H1 (cell line): Measurements from ENCODE around the gene PRKAR1B. TPM values are rescaled to one million over a fixed set of nuclear protein-coding genes. Genes with fewer than 3 reads are reported as not detected.

Experiments
- CTCF ChIA-PET: fragments of 300-600 bp; sonication (Branson Sonifier 250); formaldehyde crosslinking; loops from one replicate; lab custom pipeline; 2021; ENCODE audit not compliant: partially characterized antibody; lab: Charles Lee
- POLR2A ChIA-PET: fragments of 300-600 bp; sonication (Branson Sonifier 250); formaldehyde crosslinking; loops from one replicate; lab custom pipeline; 2021; ENCODE audit warnings: inconsistent platforms; ENCODE audit not compliant: partially characterized antibody; lab: Charles Lee
- DNase-seq, 2 experiments: peaks; one replicate each; pipeline versions ENCODE4 v3.0.0 to v3.0.0-alpha.2; 2010 to 2022; ENCODE audit warnings: low spot score in 2 of 2, low read depth in 1 of 2, mixed read lengths in 1 of 2
- FAIRE-seq: peaks from 2 replicates; lab custom pipeline; 2011; peaks lifted over from hg19 to GRCh38; lab: Jason Lieb, UNC
- H2AFZ ChIP-seq: 2 replicates; pipeline ENCODE4 v1.8.1; 2012; ENCODE audit warnings: low read length, inconsistent platforms
- H2AK5ac ChIP-seq: 2 replicates; pipeline ENCODE4 v1.6.1; 2013; ENCODE audit warnings: low read depth, low read length
- H2BK120ac ChIP-seq: replicated peaks from 2 replicates; pipeline ENCODE3; 2013; ENCODE audit warnings: low read depth, low read length, inconsistent platforms
- H2BK12ac ChIP-seq: 2 replicates; pipeline ENCODE4 v1.6.1; 2013; ENCODE audit warnings: low read depth, low read length
- H2BK15ac ChIP-seq: 2 replicates; pipeline ENCODE4 v1.6.1; 2013; ENCODE audit warnings: low read length
- H2BK20ac ChIP-seq: 2 replicates; pipeline ENCODE4 v1.6.1; 2013; ENCODE audit warnings: low read length
- H2BK5ac ChIP-seq: 2 replicates; pipeline ENCODE4 v1.6.1; 2013; ENCODE audit warnings: low read depth, low read length
- H3K14ac ChIP-seq: 2 replicates; pipeline ENCODE4 v1.6.1; 2013; ENCODE audit warnings: inconsistent platforms; ENCODE audit not compliant: insufficient read length
- H3K18ac ChIP-seq: 2 replicates; pipeline ENCODE4 v1.6.1; 2013; ENCODE audit warnings: low read length; ENCODE audit errors: extremely low read depth
- H3K23ac ChIP-seq: 2 replicates; pipeline ENCODE4 v1.6.1; 2013; ENCODE audit warnings: inconsistent platforms; ENCODE audit not compliant: insufficient read length
- H3K23me2 ChIP-seq: 2 replicates; pipeline ENCODE4 v1.6.1; 2013; ENCODE audit warnings: low read depth, low read length
- H3K27ac ChIP-seq: 2 replicates; pipeline ENCODE4 v1.6.1; 2011; ENCODE audit warnings: low read depth, low read length, inconsistent platforms
- H3K27me3 ChIP-seq, 4 experiments: replicated peaks in 1 of 4; 1 replicate in 1 of 4; 2 replicates in 3 of 4; pipeline versions ENCODE4 v1.6.1 to v1.8.1; 2011 to 2013; ENCODE audit warnings: low read length in 3 of 4, mild to moderate bottlenecking in 3 of 4, inconsistent platforms in 2 of 4, mixed read lengths in 2 of 4, moderate library complexity in 1 of 4; ENCODE audit not compliant: control insufficient read depth in 3 of 4, insufficient read depth in 3 of 4; ENCODE audit errors: extremely low read depth in 1 of 4
- H3K36me3 ChIP-seq, 4 experiments: 2 replicates each; pipeline versions ENCODE4 v1.6.1 to v1.8.1; 2011 to 2013; ENCODE audit warnings: mild to moderate bottlenecking in 4 of 4, low read length in 3 of 4, moderate library complexity in 2 of 4, control low read depth in 1 of 4, inconsistent platforms in 1 of 4; ENCODE audit not compliant: insufficient read depth in 4 of 4, control insufficient read depth in 2 of 4
- H3K4ac ChIP-seq: replicated peaks from 2 replicates; pipeline ENCODE3; 2013; ENCODE audit warnings: low read length, low read depth, mixed read lengths, inconsistent platforms; ENCODE audit not compliant: insufficient read length
- H3K4me1 ChIP-seq, 4 experiments: replicated peaks in 1 of 4; 1 replicate in 1 of 4; 2 replicates in 3 of 4; pipeline versions ENCODE4 v1.6.1 to v1.8.1; 2011 to 2013; ENCODE audit warnings: low read length in 3 of 4, inconsistent platforms in 2 of 4, mixed read lengths in 1 of 4; ENCODE audit not compliant: insufficient read depth in 4 of 4, control insufficient read depth in 3 of 4
- H3K4me2 ChIP-seq, 2 experiments: 2 replicates each; pipeline versions ENCODE4 v1.6.1 to v1.8.1; 2011 to 2013; ENCODE audit warnings: low read depth in 2 of 2, low read length in 2 of 2, control low read depth in 1 of 2, inconsistent platforms in 1 of 2, mild to moderate bottlenecking in 1 of 2; ENCODE audit not compliant: insufficient read depth in 1 of 2
- H3K4me3 ChIP-seq, 4 experiments: fragments of 200-600, 300-600 bp in 1 of 4; sonication (generic), shearing (Covaris generic), sonication (Bioruptor Twin) in 1 of 4; 2 replicates each; pipeline versions ENCODE4 v1.5.1 to v1.8.1; 2011 to 2016; ENCODE audit warnings: low read length in 4 of 4, low read depth in 3 of 4, control low read depth in 2 of 4, inconsistent platforms in 2 of 4, mild to moderate bottlenecking in 2 of 4, mixed read lengths in 1 of 4, moderate library complexity in 1 of 4; ENCODE audit not compliant: insufficient read depth in 2 of 4; ENCODE audit errors: extremely low read depth in 1 of 4
- H3K56ac ChIP-seq: replicated peaks from 2 replicates; pipeline ENCODE3; 2013; ENCODE audit warnings: low read depth, mild to moderate bottlenecking, mixed read lengths, low read length, inconsistent platforms; ENCODE audit not compliant: insufficient read length
- H3K79me1 ChIP-seq: 2 replicates; pipeline ENCODE4 v1.6.1; 2013; ENCODE audit warnings: low read depth, low read length, control low read depth
- H3K79me2 ChIP-seq, 2 experiments: 2 replicates each; pipeline versions ENCODE4 v1.6.1 to v1.8.1; 2012 to 2013; ENCODE audit warnings: low read length in 2 of 2, mild to moderate bottlenecking in 2 of 2, inconsistent platforms in 1 of 2; ENCODE audit not compliant: insufficient read depth in 2 of 2, control insufficient read depth in 1 of 2
- H3K9ac ChIP-seq, 4 experiments: replicated peaks in 1 of 4; 1 replicate in 1 of 4; 2 replicates in 3 of 4; pipeline versions ENCODE4 v1.6.1 to v1.8.1; 2011 to 2013; ENCODE audit warnings: low read depth in 3 of 4, low read length in 3 of 4, control low read depth in 2 of 4, mild to moderate bottlenecking in 2 of 4, moderate library complexity in 2 of 4, inconsistent platforms in 1 of 4; ENCODE audit errors: extremely low read depth in 1 of 4
- H3K9me3 ChIP-seq, 2 experiments: 2 replicates each; pipeline versions ENCODE4 v1.6.1 to v1.8.1; 2012 to 2013; ENCODE audit warnings: mild to moderate bottlenecking in 2 of 2, moderate library complexity in 2 of 2, control low read depth in 1 of 2, inconsistent platforms in 1 of 2, low read depth in 1 of 2, low read length in 1 of 2, mixed read lengths in 1 of 2; ENCODE audit not compliant: insufficient read depth in 2 of 2
- H4K20me1 ChIP-seq, 2 experiments: replicated peaks in 1 of 2; 2 replicates each; pipeline versions ENCODE3 to v1.8.1; 2011 to 2013; ENCODE audit warnings: inconsistent platforms in 2 of 2, low read length in 2 of 2, mild to moderate bottlenecking in 1 of 2; ENCODE audit not compliant: insufficient read depth in 2 of 2, control insufficient read depth in 1 of 2
- H4K5ac ChIP-seq: 2 replicates; pipeline ENCODE4 v1.6.1; 2013; ENCODE audit warnings: low read length, low read depth, mixed read lengths, inconsistent platforms; ENCODE audit not compliant: insufficient read length
- H4K8ac ChIP-seq: 2 replicates; pipeline ENCODE4 v1.8.0; 2013; ENCODE audit warnings: mild to moderate bottlenecking, moderate library complexity, low read length, inconsistent platforms; ENCODE audit not compliant: insufficient read depth; ENCODE audit errors: extremely low read depth
- H4K91ac ChIP-seq: replicated peaks from 2 replicates; pipeline ENCODE3; 2013; ENCODE audit warnings: low read length, mixed read lengths, inconsistent platforms; ENCODE audit not compliant: insufficient read length
- CEBPB ChIP-seq: IDR thresholded peaks from 2 replicates; pipeline ENCODE4 v1.6.1; 2012; ENCODE audit warnings: low read depth, low read length
- NANOG ChIP-seq: IDR thresholded peaks from 2 replicates; pipeline ENCODE4 v1.6.1; 2011; ENCODE audit warnings: low read length, low read depth, mild to moderate bottlenecking, inconsistent platforms; ENCODE audit not compliant: insufficient read depth, poor library complexity, severe bottlenecking
- SIN3A ChIP-seq, 2 experiments: IDR thresholded peaks in 1 of 2; conservative IDR thresholded peaks in 1 of 2; 2 replicates each; pipeline ENCODE4 v1.6.1; 2011 to 2012; ENCODE audit warnings: low read length in 2 of 2, improper control_type of control experiment in 1 of 2, low read depth in 1 of 2, mild to moderate bottlenecking in 1 of 2
- SIX5 ChIP-seq: IDR thresholded peaks from 2 replicates; pipeline ENCODE4 v1.6.1; 2011; ENCODE audit warnings: mild to moderate bottlenecking, low read depth, low read length
- TAF7 ChIP-seq: optimal IDR thresholded peaks from 2 replicates; pipeline ENCODE3; 2011; ENCODE audit warnings: low read depth, mild to moderate bottlenecking, inconsistent platforms, low read length, moderate library complexity, borderline replicate concordance
- WGBS, 2 experiments: shearing (Covaris generic) in 1 of 2; methylation state at CpG; one replicate each; pipeline versions ENCODE4 v1.1.6 to v1.1.7; 2013 to 2015; ENCODE audit warnings: low lambda C conversion rate in 2 of 2, mixed read lengths in 2 of 2, inconsistent platforms in 1 of 2, low coverage in 1 of 2, missing lambda C conversion rate in 1 of 2; ENCODE audit not compliant: insufficient replicate concordance in 2 of 2, insufficient coverage in 1 of 2, insufficient read length in 1 of 2; ENCODE audit errors: extremely low coverage in 1 of 2, missing lambda C conversion rate in 1 of 2; 5-methylcytosine and 5-hydroxymethylcytosine counted together
- polyA plus RNA-seq, 7 experiments: library from polyadenylated mRNA; depleted of rRNA in 3 of 7; stranded (reverse) in 5 of 7; unstranded in 2 of 7; fragments of >200 nt in 5 of 7; fragments of 200-250 nt in 2 of 7; gene quantifications; 1 replicate in 5 of 7; 2 replicates in 1 of 7; 4 replicates in 1 of 7; pipeline versions ENCODE4 v1.2.1 to v1.2.3, GENCODE V29; 2011 to 2013; ENCODE audit warnings: missing spikeins in 2 of 7, mixed read lengths in 2 of 7
- total RNA-seq: library from RNA; stranded (reverse); fragmentation: NEBNext Ultra II Directional; extraction: Animal tissue kit (Norgen Biotek cat#: 25700); gene quantifications from 2 replicates; pipeline ENCODE4 v1.2.1, GENCODE V29; 2021
- TF ChIP-seq, protein P1 (sequence below), 3 experiments: IDR thresholded peaks; 1 replicate in 2 of 3; 2 replicates in 1 of 3; pipeline versions ENCODE4 v1.5.1 to v1.6.1; 2011; ENCODE audit warnings: low read length in 3 of 3, mild to moderate bottlenecking in 3 of 3, inconsistent platforms in 2 of 3, low read depth in 1 of 3, moderate library complexity in 1 of 3; ENCODE audit not compliant: insufficient read depth in 1 of 3; ENCODE audit errors: control extremely low read depth in 1 of 3

The PRKAR1B gene
- total and polyA plus RNA-seq, 2 of the 8 experiments (the other 6 are each of a cell fraction or from before 2014, with no cell fraction given), result 12.3 to 55.7 TPM

DNA sequence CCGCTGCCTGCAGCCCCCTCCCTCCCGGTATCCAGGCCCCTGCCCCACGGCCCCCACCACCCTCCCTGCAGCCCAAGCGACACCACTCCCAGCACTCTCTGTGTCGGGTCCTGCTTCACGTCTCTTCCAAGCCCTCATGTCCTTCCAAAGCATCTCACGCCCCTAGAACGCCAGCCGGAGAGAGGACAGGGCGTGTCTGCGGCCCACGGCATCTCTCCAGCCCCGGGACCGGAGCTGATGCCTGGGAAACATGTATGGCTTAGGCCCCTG is 156.3 kb downstream of the PRKAR1B start:
- H3K36me3 ChIP-seq, result no peaks in the 10 kb centered on the region; a peak in 2 of 8 replicates
- DNase-seq (no peak), FAIRE-seq (no peak)
- H2BK20ac ChIP-seq, result no peak overlapping the region
- TF ChIP-seq, protein P1, sequence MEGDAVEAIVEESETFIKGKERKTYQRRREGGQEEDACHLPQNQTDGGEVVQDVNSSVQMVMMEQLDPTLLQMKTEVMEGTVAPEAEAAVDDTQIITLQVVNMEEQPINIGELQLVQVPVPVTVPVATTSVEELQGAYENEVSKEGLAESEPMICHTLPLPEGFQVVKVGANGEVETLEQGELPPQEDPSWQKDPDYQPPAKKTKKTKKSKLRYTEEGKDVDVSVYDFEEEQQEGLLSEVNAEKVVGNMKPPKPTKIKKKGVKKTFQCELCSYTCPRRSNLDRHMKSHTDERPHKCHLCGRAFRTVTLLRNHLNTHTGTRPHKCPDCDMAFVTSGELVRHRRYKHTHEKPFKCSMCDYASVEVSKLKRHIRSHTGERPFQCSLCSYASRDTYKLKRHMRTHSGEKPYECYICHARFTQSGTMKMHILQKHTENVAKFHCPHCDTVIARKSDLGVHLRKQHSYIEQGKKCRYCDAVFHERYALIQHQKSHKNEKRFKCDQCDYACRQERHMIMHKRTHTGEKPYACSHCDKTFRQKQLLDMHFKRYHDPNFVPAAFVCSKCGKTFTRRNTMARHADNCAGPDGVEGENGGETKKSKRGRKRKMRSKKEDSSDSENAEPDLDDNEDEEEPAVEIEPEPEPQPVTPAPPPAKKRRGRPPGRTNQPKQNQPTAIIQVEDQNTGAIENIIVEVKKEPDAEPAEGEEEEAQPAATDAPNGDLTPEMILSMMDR (IDR thresholded peaks at IDR 0.05; ENCODE audit: control extremely low read depth in 1 of 3, insufficient read depth in 1 of 3, low read depth in 1 of 3, low read length in 3 of 3), result no peak
- TF ChIP-seq TAF7, result no peak
- no peak for TF ChIP-seq SIX5
- no peak for TF ChIP-seq SIN3A (conservative IDR thresholded peaks at IDR 0.05 in 1 of 2, IDR thresholded peaks at IDR 0.05 in 1 of 2; ENCODE audit: low read depth in 1 of 2, low read length in 2 of 2)
- no peak for TF ChIP-seq NANOG
- TF ChIP-seq CEBPB, result no peak
- H3K56ac ChIP-seq, result no peak overlapping the region
- no peak overlapping the region for H3K14ac ChIP-seq
- no peak overlapping the region for H4K91ac ChIP-seq
- ChIA-PET CTCF (no interaction called here), POLR2A (no interaction called here)
- H3K27ac ChIP-seq, result no peak overlapping the region
- peaks cover 3 to 5% of the 10 kb centered on the region in 2 experiments for H4K20me1 ChIP-seq
- H3K27me3 ChIP-seq, result no peaks in the 10 kb centered on the region
- H4K5ac ChIP-seq, result no peak overlapping the region
- no peak overlapping the region for H2AK5ac ChIP-seq
- no peak overlapping the region for H2BK12ac ChIP-seq
- H3K79me2 ChIP-seq, result no peaks in the 10 kb centered on the region; a peak in 1 of 4 replicates
- no peak overlapping the region for H3K18ac ChIP-seq
- H4K8ac ChIP-seq, result no peak overlapping the region
- H2BK15ac ChIP-seq, result no peak overlapping the region
- no peak overlapping the region for H3K4me3 ChIP-seq
- no peak overlapping the region for H3K23ac ChIP-seq
- H3K4me1 ChIP-seq, result peaks cover 0 to 19% (median 14%) of the 10 kb centered on the region in 4 experiments; a peak in 6 of 7 replicates
- no peaks in the 10 kb centered on the region for H3K79me1 ChIP-seq
- H2BK5ac ChIP-seq, result no peak overlapping the region
- H3K9me3 ChIP-seq, result peaks cover 0 to 3% of the 10 kb centered on the region in 2 experiments; a peak in 2 of 4 replicates
- H3K9ac ChIP-seq, result no peak overlapping the region
- WGBS, 2 experiments, result 93% methylated on average over 10 of the region's 14 CpGs; no CpG with 5 or more reads in 1 of the 2 experiments
- no peak overlapping the region for H2AFZ ChIP-seq
- H3K23me2 ChIP-seq, result peaks cover 8% of the 10 kb centered on the region; the same call in 1 of the 2 replicates
- H2BK120ac ChIP-seq, result no peak overlapping the region
- no peak overlapping the region for H3K4ac ChIP-seq
- no peak overlapping the region for H3K4me2 ChIP-seq
